B cell (primary cell): ENCODE measurements around the gene ABR.

ENCODE experiments used
- CTCF ChIP-seq: fragments of 200-600 bp; IDR thresholded peaks from one replicate; pipeline ENCODE4 v1.8.0; 2022; ENCODE audit warnings: antibody characterized with exemption, mild to moderate bottlenecking
- EZH2 ChIP-seq: IDR thresholded peaks from 2 replicates; pipeline ENCODE4 v1.6.1; 2012; ENCODE audit warnings: borderline replicate concordance, low read depth, mild to moderate bottlenecking, moderate library complexity, low read length; ENCODE audit not compliant: insufficient read depth, poor library complexity, severe bottlenecking

- TF ChIP-seq CTCF: no peak
- no peak for TF ChIP-seq EZH2
These were observed 214.9 kb downstream of the ABR start for GRCh38 chr17:964876-965275.
